HepG2 (cell line): ENCODE results near the gene SRD5A1. TPM values are rescaled to one million over a fixed set of nuclear protein-coding genes. Genes with fewer than 3 reads are reported as not detected.

Experiments used
- ATAC-seq: fragments of 200-7000 bp; cut with Tn5 transposase; 3 replicates; pipeline ENCODE4 v1.9.1; 2020; ENCODE audit warnings: mild to moderate bottlenecking, moderate library complexity
- BruUV-seq: library from RNA; stranded (reverse); fragments of 400-500 nt; replicated peaks from 2 replicates; lab custom pipeline; 2021; lab: Mats Ljungman, UMichigan
- CTCF ChIA-PET: fragments of 300-600 bp; formaldehyde crosslinking; extraction: SDS; loops from one replicate; lab custom pipeline; 2021; ENCODE audit warnings: low total read pairs, inconsistent platforms, low intra/inter-chr PET ratio; lab: Yijun Ruan, JAX
- POLR2A ChIA-PET: fragments of 350-600 bp; sonication (Branson Sonifier 250); formaldehyde crosslinking; loops from one replicate; lab custom pipeline; 2020; ENCODE audit warnings: antibody characterized with exemption, inconsistent platforms; lab: Yijun Ruan, JAX
- DNase-seq: peaks from one replicate; pipeline ENCODE4 v3.0.0-alpha.2; 2015; ENCODE audit warnings: low spot score
- FAIRE-seq: peaks from 3 replicates; lab custom pipeline; 2011; peaks lifted over from hg19 to GRCh38; lab: Jason Lieb, UNC
- H2AFZ ChIP-seq: one replicate; pipeline ENCODE4 v1.6.1; 2011; ENCODE audit warnings: low read length, inconsistent platforms
- H3K27ac ChIP-seq: fragments of 300-600 bp; 3 replicates; pipeline ENCODE4 v1.8.0; 2011; ENCODE audit warnings: mixed run types, mild to moderate bottlenecking, mixed read lengths, low read length, inconsistent platforms; ENCODE audit not compliant: insufficient read depth; ENCODE audit errors: extremely low read length
- H3K27me3 ChIP-seq, 2 experiments: fragments of 200-600 bp in 1 of 2; 2 replicates in 1 of 2; 3 replicates in 1 of 2; pipeline versions ENCODE4 v1.6.0 to v1.8.0; 2011; ENCODE audit warnings: low read length in 2 of 2, mild to moderate bottlenecking in 2 of 2, moderate library complexity in 2 of 2, inconsistent platforms in 1 of 2; ENCODE audit not compliant: insufficient read depth in 2 of 2, control insufficient read depth in 1 of 2
- H3K36me3 ChIP-seq, 2 experiments: fragments of 200-600 bp in 1 of 2; replicated peaks in 1 of 2; 2 replicates in 1 of 2; 3 replicates in 1 of 2; pipeline versions ENCODE4 v1.5.1 to v1.8.0; 2011; ENCODE audit warnings: low read length in 2 of 2, inconsistent platforms in 1 of 2; ENCODE audit not compliant: insufficient read depth in 2 of 2, control insufficient read depth in 1 of 2
- H3K4me1 ChIP-seq: 2 replicates; pipeline ENCODE4 v1.5.1; 2012; ENCODE audit warnings: low read length, inconsistent platforms; ENCODE audit not compliant: insufficient read depth
- H3K4me2 ChIP-seq: 2 replicates; pipeline ENCODE4 v1.6.0; 2011; ENCODE audit warnings: low read depth, low read length, inconsistent platforms
- H3K4me3 ChIP-seq, 3 experiments: fragments of 200-600 bp in 1 of 3; sonication (generic), shearing (Covaris generic) in 1 of 3; replicated peaks in 1 of 3; 2 replicates each; pipeline ENCODE4 v1.5.1; 2011 to 2016; ENCODE audit warnings: low read length in 3 of 3, inconsistent platforms in 2 of 3, low read depth in 2 of 3, mild to moderate bottlenecking in 2 of 3, control low read depth in 1 of 3, mixed read lengths in 1 of 3; ENCODE audit not compliant: insufficient read depth in 1 of 3
- H3K79me2 ChIP-seq: one replicate; pipeline ENCODE4 v1.6.1; 2011; ENCODE audit warnings: low read length, inconsistent platforms; ENCODE audit not compliant: insufficient read depth
- H3K9ac ChIP-seq: 2 replicates; pipeline ENCODE4 v1.6.0; 2011; ENCODE audit warnings: mild to moderate bottlenecking, low read depth, low read length, inconsistent platforms; ENCODE audit not compliant: insufficient read depth
- H3K9me3 ChIP-seq: 2 replicates; pipeline ENCODE4 v1.5.1; 2012; ENCODE audit warnings: mild to moderate bottlenecking, low read length
- H4K20me1 ChIP-seq: 2 replicates; pipeline ENCODE4 v1.6.0; 2011; ENCODE audit warnings: inconsistent platforms, mild to moderate bottlenecking, low read length, moderate library complexity; ENCODE audit not compliant: insufficient read depth
- MED13 ChIP-seq: sonication (generic); formaldehyde crosslinking; IDR thresholded peaks from 2 replicates; pipeline ENCODE4 v1.5.0; 2020; ENCODE audit warnings: missing genetic modification reagents
- RBFOX2 ChIP-seq: fragments of 200-400 bp; formaldehyde crosslinking; IDR thresholded peaks from 2 replicates; pipeline ENCODE4 v1.6.1; 2017; ENCODE audit warnings: low read depth, mild to moderate bottlenecking, low read length
- ZNF564 ChIP-seq: sonication (generic); formaldehyde crosslinking; IDR thresholded peaks from 2 replicates; pipeline ENCODE4 v1.8.1; 2023; ENCODE audit warnings: mild to moderate bottlenecking, missing genetic modification reagents
- ZNF878 ChIP-seq: sonication (generic); formaldehyde crosslinking; IDR thresholded peaks from 2 replicates; pipeline ENCODE4 v1.8.1; 2023; ENCODE audit warnings: mild to moderate bottlenecking, missing genetic modification reagents, moderate library complexity
- WGBS: methylation state at CpG from one replicate; pipeline ENCODE4 v1.1.6; 2017; ENCODE audit warnings: low lambda C conversion rate; 5-methylcytosine and 5-hydroxymethylcytosine counted together
- in situ Hi-C: cut with HindIII; loops from 2 replicates; pipeline ENCODE4 v1.10.0; 2017; ENCODE audit warnings: low pct_unique_long_range_greater_than_20kb; ENCODE audit not compliant: extremely low pct_ligation_motif_present
- intact Hi-C: fragments of 100-400 bp; cut with micrococcal nuclease; formaldehyde crosslinking; loops from one replicate; pipeline ENCODE4 v1.10.0; 2022; ENCODE audit not compliant: unreplicated experiment
- polyA plus RNA-seq, 8 experiments: library from polyadenylated mRNA; depleted of rRNA in 3 of 8; stranded (reverse) in 7 of 8; unstranded in 1 of 8; fragments of >200 nt; fragmentation: Illumina TruSeq in 4 of 8; extraction: Trizol in 4 of 8; gene quantifications; 2 replicates each; pipeline versions ENCODE4 v1.2.1 to v1.2.3, GENCODE V29; 2011 to 2016; ENCODE audit warnings: low read depth in 4 of 8, missing spikeins in 1 of 8, mixed read lengths in 1 of 8; ENCODE audit not compliant: insufficient read depth in 1 of 8
- total RNA-seq, 5 experiments: library from RNA; depleted of rRNA; stranded (reverse); fragments of >200 nt; fragmentation: Illumina TruSeq; extraction: Trizol; gene quantifications; 2 replicates each; pipeline ENCODE4 v1.2.3, GENCODE V29; 2016; ENCODE audit warnings: low read depth in 1 of 5
- TF ChIP-seq, protein P1 (sequence below): sonication (generic); formaldehyde crosslinking; conservative IDR thresholded peaks from 2 replicates; pipeline ENCODE4 v1.8.1; 2023; ENCODE audit warnings: missing genetic modification reagents
- TF ChIP-seq, protein P2 (sequence below): sonication (generic); formaldehyde crosslinking; conservative IDR thresholded peaks from 2 replicates; pipeline ENCODE4 v1.4.0; 2020; ENCODE audit warnings: missing genetic modification reagents

SRD5A1 gene
- total and polyA plus RNA-seq, 2 of the 13 experiments (the other 11 are each of a cell fraction or from before 2014, with no cell fraction given), result 6.1 to 9.9 TPM

DNA sequence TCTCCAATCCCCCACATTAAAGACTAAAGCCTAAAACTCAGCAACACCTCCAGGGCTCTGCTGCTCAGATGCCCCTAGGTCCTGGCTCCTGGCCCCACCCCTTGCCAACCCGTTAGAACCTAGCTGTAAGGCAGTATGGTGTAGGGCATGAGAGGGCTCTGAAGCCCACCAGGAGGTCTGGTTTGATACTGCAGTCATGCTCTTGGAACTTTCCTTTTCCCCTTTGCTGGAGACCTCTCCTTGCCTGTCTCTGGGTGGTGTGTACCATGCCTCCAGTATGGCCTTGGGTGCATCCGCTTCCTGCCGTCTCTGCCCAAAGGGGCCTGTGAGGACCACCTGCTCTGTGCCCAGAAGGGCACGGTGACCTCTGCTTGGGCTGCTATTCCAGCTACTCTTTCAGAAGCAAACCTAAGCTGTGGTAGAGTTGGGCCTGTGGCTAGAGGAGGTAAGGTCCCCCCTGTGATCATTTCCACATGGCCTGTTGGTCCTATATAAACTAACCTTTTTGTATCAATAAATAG lies 83.4 kb downstream of the SRD5A1 start:
- H2AFZ ChIP-seq, result no peak overlapping the region
- peaks cover 3 to 31% of the 10 kb centered on the region in 2 experiments; a peak in 4 of 5 replicates for H3K36me3 ChIP-seq
- WGBS, result 64% methylated on average over 3 of the region's 4 CpGs
- H3K4me1 ChIP-seq, result peaks cover 60% of the 10 kb centered on the region
- peaks cover 73% of the 10 kb centered on the region for H3K79me2 ChIP-seq
- H3K27ac ChIP-seq, result no peak overlapping the region
- no peaks in the 10 kb centered on the region for H3K27me3 ChIP-seq
- ChIA-PET POLR2A (no interaction called here), CTCF (no interaction called here)
- in situ Hi-C loops (no loop called here), intact Hi-C loops (loop anchor here (1.0 kb wide), 1 partner anchor 83 kb away; the partner anchor contains the start of genes NSUN2 and SRD5A1)
- H3K4me3 ChIP-seq, result peak overlapping the region; percentile 75 to 92 (median 80); a peak in 5 of 6 replicates
- TF ChIP-seq, protein P1, sequence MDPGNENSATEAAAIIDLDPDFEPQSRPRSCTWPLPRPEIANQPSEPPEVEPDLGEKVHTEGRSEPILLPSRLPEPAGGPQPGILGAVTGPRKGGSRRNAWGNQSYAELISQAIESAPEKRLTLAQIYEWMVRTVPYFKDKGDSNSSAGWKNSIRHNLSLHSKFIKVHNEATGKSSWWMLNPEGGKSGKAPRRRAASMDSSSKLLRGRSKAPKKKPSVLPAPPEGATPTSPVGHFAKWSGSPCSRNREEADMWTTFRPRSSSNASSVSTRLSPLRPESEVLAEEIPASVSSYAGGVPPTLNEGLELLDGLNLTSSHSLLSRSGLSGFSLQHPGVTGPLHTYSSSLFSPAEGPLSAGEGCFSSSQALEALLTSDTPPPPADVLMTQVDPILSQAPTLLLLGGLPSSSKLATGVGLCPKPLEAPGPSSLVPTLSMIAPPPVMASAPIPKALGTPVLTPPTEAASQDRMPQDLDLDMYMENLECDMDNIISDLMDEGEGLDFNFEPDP, result no peak
- TF ChIP-seq ZNF564, result no peak
- H3K4me2 ChIP-seq, result peak overlapping the region; percentile 92
- no peak for FAIRE-seq
- no TSS peak for BruUV-seq
- no peaks in the 10 kb centered on the region for H3K9me3 ChIP-seq
- no peak for ATAC-seq
- H3K9ac ChIP-seq, result peak overlapping the region; percentile 74; the same call in 1 of the 2 replicates
- peaks cover 68% of the 10 kb centered on the region for H4K20me1 ChIP-seq
- no peak for DNase-seq

DNA sequence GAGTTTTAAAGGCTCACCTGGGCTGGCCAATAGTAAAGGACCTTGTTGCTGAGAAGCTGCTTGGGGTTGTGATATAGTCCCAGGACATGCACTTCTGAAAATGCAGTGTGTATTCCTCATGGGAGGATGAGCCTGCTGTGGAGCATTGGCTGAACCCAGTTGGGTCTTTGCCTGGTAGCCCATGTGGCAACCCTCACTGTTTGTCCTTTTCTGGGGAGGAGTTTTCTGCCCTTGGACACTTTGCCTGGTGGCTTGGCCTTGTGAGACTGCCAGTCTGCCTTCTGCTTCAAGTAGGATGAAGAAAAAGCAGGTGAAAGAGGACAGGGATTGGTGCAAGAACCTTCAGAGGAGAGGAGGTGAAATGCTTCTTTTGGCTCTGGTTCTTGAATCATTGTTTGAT lies 84.0 kb downstream of the SRD5A1 start:
- ATAC-seq, result no peak
- no peaks in the 10 kb centered on the region for H3K27me3 ChIP-seq
- H3K27ac ChIP-seq, result no peak overlapping the region
- ChIA-PET POLR2A (no interaction called here), CTCF (no interaction called here)
- peaks cover 71% of the 10 kb centered on the region for H4K20me1 ChIP-seq
- no peak for FAIRE-seq
- intact Hi-C loops, result no loop called here
- DNase-seq, result no peak
- peaks cover 78% of the 10 kb centered on the region for H3K79me2 ChIP-seq
- H3K4me3 ChIP-seq, result peak overlapping the region in 2 of 3 experiments; percentile 2 to 15; a peak in 1 of 6 replicates
- no peak overlapping the region for H2AFZ ChIP-seq
- H3K36me3 ChIP-seq, result peaks cover 3 to 33% of the 10 kb centered on the region in 2 experiments; a peak in 4 of 5 replicates
- BruUV-seq, result no TSS peak
- no peak overlapping the region for H3K9ac ChIP-seq
- H3K4me2 ChIP-seq, result peak overlapping the region; percentile 92
- peaks cover 56% of the 10 kb centered on the region for H3K4me1 ChIP-seq
- in situ Hi-C loops, result no loop called here
- H3K9me3 ChIP-seq, result no peaks in the 10 kb centered on the region
- TF ChIP-seq ZNF878 (CRISPR knock-in tag) (no peak), RBFOX2 (no peak), MED13 (CRISPR knock-in tag) (no peak)
- TF ChIP-seq, protein P2, sequence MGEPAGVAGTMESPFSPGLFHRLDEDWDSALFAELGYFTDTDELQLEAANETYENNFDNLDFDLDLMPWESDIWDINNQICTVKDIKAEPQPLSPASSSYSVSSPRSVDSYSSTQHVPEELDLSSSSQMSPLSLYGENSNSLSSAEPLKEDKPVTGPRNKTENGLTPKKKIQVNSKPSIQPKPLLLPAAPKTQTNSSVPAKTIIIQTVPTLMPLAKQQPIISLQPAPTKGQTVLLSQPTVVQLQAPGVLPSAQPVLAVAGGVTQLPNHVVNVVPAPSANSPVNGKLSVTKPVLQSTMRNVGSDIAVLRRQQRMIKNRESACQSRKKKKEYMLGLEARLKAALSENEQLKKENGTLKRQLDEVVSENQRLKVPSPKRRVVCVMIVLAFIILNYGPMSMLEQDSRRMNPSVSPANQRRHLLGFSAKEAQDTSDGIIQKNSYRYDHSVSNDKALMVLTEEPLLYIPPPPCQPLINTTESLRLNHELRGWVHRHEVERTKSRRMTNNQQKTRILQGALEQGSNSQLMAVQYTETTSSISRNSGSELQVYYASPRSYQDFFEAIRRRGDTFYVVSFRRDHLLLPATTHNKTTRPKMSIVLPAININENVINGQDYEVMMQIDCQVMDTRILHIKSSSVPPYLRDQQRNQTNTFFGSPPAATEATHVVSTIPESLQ (CRISPR knock-in tag), result no peak
